GM11168 (cell line): ENCODE results near the gene BABAM2.
"Not testable (repeated sequence)": the region's sequence is repeated elsewhere in the genome, so short reads cannot be mapped to it uniquely, and the experiment has no call there.

Experiments
- in situ Hi-C: fragments of 300-500 bp; cut with MboI; formaldehyde crosslinking; loops from one replicate; pipeline ENCODE4 v1.12.0; 2022; ENCODE audit warnings: low sequenced_read_pairs; ENCODE audit not compliant: unreplicated experiment

The BABAM2 gene

DNA sequence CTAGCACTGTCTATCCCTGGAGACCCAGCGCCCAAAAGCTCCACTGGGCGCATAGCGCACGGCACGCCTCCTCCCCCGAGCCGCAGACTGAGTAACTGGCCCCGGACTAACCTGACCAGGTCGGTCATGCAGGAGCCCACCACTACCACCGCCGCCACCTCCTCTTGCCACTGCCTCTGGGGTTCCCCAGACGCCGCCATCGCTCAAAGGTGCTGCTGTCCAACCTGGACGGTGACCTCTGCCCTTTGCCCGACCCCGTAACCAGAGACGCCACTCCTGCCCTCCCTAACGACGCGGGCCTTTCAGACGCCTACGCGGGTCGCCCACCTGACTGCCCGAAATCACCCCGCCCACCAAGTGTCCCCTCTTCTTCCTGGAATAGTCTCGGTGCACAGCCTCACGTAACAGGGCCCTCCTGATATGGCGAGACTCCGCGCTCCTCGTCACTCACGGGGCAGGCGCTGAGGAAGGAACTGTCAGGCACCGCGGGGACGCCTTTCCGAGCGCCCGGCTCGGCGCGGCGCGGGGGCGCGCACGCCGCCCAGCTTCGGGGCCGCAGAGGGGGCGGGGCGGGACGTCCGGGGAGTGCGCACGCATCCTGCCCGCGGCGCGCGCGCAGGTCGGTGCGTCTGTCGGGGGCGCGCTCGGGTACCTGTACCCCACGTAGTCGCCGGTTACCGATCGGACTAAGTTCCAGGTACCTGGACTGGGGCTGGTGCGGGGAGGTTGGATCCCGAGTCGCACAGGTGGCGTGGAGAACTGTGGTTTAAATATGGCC is at the start of gene BABAM2, which contains the start of gene RBKS:
TSS of gene BABAM2 (plus strand) at position 584 of the 778 bp plus-strand sequence. CDS start 3,828 bp downstream, outside the sequence.
TSS of gene RBKS (minus strand) at position 242 of the 778 bp plus-strand sequence. CDS start at position 200, 42 bp downstream.
- in situ Hi-C loops, result no loop called here

DNA sequence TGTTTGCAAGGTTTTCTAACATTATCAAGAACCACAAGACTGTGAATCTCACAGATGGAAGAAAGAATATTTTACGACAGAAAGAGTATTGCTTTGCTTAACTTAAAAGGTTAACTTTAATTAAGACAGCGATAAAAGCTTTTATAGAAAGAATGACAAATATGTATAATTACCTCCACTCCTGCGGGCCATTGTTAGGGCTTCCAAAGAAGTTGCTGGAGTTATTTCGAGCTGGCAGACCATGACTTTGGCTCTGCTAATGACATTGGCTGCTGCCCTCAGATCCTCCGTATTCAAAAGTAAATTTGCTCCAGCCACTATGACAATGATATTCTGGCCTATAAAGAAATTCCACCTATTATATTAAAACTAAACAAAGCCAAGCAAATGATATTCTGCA is 47.6 kb upstream of the BABAM2 start:
- in situ Hi-C loops, result no loop called here

DNA sequence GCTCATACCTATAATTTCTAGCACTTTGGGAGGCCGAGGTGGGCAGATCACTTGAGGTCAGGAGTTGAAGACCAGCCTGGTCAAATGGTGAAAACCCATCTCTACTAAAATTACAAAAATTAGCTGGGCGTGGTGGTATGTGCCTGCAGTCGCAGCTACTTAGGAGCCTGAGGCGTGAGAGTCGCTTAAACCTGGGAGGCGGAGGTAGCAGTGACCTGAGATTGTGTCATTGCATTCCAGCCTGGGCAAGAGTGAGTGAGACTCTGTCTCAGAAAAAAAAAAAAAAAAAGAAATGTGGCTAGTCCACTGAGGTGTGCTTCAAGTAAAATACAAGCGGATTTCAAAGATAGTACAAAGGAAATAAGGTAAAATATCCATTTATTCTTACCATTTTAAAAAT is 46.5 kb upstream of the BABAM2 start:
- in situ Hi-C loops, result no loop called here

DNA sequence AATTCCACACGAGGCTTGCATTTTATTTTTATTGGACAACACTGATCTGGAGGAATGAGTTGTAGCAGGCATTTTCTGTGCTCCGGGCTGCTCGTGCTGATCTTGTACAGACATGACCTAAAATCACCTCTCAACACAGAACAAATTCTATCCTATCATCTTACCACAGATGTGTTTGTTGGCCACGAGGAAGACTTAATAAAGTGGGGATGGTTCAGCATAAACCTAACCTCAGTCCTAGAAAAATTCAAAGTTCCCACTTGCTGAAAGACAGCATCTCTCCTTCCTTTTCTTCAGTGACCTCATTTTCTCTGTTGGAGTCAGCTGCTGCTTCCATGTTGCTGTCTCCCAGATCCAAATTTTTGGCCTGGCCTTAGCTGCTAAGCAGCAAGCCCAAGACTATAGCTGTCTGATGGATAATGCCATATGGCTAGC is 45.7 kb upstream of the BABAM2 start:
- in situ Hi-C loops, result no loop called here

DNA sequence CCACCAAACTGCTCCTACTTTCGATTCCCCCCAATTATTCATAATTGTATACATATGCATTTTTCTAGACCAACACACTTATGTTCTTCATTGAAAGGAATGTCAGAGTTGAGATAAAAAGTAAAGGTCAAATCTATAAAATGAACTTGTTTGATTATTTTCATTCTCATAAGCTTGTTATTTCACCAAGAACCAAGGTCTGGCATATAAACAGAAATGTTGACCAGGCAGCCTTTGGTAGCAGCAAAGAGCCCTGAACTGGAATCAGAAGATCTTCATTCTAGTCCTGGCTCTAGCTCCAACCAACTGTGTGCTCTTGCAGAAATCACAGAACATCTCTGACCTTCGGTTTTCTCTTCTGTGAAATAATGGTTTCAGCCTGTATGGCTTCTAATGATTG is 43.2 kb upstream of the BABAM2 start:
- in situ Hi-C loops, result no loop called here

DNA sequence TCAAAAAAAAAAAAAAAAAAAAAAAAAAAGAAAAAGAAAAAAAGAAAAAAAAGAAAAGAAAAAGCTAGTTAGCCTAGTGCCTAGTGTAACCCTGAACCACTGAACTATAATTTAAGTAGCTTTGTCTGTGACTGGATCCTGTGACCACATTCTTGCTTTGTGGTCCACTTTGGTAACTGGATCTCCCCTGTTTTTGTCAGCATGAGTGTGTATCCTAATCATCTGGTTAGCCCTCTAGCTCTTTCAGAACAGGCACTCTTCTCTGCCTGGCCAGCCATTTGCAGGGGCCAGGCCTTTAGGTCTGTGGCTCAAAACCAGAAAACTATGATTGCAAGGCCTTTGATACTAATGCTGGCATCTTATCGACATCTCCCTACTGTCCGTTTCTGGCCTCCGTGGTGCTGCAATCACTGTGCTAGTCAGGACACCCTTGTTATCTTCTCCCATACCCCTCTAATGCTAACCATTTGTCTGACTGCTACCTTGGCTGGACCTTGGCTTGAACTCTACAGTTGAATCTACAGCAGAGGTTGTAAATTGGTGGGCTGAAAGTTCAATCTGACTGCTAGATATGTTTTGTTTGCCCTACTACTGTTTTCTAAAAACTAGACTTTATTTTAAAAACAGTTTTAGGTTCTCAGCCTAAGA is 40.8 kb upstream of the BABAM2 start:
- in situ Hi-C loops, result no loop called here

DNA sequence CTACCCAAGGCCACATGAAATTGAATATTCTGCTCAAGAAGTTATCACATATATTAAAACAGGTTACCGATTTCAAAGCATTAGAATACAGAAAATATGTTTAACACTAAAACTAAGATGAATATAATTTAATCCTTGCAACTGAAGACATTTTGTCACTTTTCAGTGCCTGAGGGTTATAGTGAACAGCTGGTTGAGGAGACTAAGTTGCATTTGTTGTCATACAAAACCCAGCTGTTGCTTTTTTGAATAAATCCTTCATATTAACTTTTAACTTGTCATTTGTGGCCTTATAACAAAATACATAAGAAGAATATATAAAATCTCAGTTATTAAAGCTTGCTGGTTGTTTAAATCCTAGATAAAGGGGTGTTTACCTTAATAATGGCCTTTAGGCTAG is 37.8 kb upstream of the BABAM2 start:
- in situ Hi-C loops, result no loop called here

DNA sequence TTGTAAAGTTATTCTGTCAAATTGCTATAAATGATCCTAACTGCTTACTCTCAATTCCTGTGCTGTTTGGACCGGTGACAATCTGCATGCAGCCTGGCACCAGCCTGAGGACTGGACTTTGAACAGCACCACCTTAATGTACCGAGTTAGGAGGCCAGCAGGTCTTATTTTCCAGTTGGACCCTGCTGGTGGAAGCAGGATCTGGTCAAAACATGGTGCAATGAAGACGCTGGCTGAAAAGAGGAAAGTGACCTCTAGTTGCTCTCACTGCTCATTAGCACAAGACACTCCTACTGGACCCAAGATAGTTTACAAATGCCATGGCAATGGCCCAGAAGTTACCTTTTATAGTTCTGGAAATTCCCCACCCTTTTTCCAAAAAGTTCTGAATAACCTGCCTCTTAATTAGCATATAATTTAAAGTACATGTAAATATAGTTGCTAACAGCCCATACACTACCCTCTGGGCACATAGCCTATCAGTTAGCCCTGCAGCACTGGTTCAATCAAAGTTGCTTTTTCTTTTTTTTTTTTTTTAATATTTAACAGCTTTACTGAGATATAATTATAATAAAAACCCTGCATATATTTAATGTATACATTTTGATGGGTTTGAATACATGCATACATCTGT is 36.2 kb upstream of the BABAM2 start:
- in situ Hi-C loops, result no loop called here

DNA sequence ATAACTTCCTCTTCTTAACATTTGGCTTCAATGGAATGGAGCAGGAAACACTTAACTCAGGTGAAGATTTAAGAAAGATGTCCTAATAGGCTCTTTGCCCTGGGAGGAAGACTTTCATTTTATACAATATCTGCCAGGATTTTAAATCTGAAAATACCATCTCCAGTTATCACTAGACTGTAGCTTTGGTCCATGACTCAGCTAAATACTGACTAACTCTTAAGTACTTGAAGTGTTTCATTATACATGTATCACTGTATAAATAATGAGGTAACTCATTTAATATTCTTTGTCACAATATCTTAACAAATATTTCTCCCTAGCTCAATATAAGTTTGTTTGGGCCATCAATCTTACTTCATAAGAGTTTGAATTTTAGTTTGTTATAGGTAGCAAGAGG is 35.1 kb upstream of the BABAM2 start:
- in situ Hi-C loops, result no loop called here

DNA sequence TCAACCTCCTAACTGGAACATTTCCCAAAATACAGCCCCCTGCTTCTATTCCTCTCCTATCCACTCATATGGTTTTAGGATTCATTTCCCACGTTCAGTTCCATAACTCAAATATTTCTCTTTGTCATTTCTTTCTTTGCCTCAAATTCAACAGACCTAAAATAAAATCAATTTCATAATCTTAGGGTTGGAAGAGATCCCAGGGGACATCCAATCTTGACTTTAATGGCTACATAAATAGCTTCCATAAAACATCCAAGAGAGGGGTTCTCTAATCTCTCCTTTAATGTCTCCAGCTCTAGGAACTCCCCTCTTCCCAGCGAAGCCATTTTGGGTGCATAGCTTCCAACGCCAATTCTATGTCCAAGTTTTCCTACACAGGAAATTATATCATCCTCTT is 34.1 kb upstream of the BABAM2 start:
- in situ Hi-C loops, result no loop called here

DNA sequence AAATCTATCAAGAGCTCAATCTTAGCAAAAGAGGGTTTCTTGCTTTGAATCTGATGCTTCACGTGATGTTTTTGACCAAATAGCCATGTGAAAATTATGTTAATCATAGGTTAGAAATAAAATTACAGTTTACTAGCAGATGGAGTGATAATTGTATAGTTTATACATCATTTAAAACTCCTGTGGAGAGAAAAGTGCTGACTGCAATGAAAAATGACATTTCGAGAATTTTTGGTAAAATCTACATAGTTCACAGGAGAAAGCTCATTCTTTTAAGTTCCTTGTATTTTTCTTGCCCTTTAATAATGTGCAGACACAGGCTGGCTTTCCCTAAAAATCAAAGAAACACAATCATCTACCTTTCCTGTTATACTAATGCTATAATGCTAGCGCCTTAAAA is 33.6 kb upstream of the BABAM2 start:
- in situ Hi-C loops, result no loop called here

DNA sequence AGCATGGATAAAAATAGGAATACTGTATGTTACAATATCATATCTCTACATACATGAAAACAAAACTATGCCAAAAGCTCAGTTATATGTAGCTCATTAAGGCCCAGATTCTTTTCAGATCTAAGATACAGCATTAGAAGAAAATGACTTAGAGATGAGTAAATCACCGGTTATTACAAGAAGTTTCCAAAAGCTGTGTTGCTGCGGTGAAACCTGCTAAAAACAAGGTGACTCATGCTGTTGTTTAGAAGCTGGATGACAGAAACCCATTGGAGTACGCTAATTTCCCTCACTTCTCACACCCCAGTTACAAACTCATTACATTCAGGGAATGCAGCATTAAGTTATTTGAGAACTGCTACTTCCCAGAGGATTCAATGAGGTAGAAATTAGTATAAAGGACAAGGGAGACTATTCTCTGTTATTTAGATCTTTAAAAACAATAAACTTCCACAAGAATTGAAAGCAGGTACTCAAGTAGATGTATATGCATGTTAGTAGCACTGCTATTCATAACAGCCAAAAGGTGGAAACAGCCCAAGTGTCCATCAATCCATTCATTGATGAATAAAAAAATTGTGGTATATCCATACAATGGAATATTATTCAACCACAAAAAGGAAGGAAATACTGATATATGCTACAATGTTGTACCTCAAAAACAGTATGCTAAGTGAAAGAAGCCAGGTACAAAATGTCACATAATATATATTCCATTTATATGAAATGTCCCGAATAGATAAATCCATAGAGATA is 32.9 kb upstream of the BABAM2 start:
- in situ Hi-C loops, result no loop called here

DNA sequence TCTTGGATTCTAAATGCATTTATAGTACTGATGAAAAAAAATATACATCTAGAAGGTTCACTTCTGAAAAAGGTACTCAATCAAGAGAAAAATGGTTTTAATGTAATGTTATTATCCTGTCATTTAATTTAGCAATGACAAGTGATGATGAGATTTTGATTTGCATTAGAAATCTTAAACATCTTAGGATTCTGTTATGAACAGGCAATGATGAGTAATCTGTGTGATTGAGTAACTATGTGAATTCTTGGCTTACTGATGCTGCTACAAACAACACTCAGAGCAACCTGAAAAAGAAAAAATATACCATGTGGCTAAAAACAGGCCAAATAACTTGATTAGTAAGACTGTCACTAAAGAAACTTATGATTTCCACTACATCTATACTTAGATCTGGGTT is 30.4 kb upstream of the BABAM2 start:
- in situ Hi-C loops, result no loop called here

DNA sequence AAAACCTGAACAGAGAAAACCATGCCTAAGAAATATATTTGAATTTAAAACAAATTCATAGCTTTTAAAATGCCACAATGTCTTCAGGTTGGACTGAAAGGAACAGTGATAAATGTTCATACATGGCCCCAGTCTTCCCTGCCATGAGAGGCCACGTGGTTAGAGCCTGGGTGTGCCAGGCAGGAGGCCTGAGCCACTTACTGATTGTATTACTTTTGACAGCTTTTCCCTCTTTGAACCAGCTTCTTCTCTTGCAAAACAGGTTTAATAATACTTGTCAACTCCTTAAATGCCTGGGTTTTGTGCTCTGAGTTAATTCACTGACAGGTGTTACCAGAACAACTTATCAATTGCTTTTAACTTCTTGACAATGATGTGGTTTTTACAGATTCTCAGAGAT is 27.4 kb upstream of the BABAM2 start:
- in situ Hi-C loops, result no loop called here

DNA sequence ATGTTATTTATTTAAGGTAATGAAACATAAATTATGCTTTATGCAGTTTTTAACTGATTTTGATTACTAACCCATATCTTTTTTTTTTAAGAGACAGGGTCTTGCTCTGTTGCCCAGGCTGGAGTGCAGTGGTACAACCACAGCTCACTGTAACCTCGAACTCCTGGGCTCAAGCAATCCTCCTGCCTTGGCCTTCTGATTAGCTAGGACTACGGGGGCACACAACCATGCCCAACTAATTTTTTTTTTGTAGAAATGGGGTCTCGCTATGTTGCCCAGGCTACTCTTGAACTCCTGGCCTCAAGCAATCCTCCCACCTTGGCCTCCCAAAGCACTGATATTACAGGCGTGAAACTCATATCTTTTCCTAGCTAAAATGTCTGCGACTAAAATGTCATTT is 26.6 kb upstream of the BABAM2 start:
- in situ Hi-C loops, result not testable (repeated sequence)

DNA sequence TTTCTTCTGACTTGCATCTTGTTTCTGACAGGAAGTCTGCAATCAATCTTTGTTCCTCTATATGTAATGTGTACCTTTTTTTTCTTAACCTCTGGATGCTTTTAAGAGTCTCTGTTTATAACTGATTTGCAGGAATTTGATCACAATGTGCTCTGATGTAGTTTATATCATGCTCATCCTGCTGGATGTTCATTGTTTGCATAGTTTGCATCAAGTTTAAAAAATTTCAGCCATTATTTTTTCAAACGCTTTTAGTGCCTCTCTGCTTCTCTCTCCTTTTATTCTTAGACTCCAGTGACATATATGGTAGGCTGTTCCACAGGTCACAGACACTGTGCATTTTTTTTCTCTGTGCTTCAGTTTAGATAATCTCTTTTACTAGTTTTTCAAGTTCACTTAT is 24.3 kb upstream of the BABAM2 start:
- in situ Hi-C loops, result no loop called here

DNA sequence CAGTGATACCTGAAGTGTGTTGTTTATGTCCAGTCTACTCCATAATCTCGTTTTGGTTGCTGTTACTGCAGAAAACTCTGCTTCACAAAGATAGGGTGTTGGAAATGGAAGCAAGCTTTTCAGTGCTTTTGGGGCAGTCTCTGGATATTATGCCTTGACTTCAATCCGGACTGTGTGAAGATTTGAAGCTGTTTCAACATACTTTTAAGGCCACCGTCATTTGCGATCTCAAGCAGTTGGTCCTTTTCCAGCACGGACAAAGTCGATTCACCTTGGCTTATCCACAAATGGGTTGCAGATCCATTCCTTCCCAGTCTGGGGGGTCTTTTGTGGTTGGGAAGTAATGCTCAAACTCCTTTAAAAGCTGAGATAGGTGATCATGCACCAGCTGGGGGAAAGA is 20.8 kb upstream of the BABAM2 start:
- in situ Hi-C loops, result no loop called here

DNA sequence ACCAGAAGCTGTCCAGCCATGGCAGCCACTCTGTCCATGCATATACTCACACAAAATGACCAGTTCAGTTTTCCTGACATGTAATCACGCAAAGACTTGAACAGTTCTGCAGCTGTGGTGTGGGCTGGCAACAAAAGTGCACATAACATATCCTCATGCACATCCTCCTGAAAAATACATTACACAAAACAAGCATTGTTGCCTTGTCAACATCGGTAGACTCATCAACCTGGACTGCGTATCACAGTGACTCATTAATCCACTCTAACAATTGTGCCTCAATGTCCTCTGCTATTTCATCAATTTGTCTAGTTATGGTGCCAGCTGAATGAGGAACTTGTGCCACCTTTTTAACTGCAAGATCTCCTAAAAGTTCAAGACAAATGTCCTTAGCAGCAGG is 19.8 kb upstream of the BABAM2 start:
- in situ Hi-C loops, result no loop called here

DNA sequence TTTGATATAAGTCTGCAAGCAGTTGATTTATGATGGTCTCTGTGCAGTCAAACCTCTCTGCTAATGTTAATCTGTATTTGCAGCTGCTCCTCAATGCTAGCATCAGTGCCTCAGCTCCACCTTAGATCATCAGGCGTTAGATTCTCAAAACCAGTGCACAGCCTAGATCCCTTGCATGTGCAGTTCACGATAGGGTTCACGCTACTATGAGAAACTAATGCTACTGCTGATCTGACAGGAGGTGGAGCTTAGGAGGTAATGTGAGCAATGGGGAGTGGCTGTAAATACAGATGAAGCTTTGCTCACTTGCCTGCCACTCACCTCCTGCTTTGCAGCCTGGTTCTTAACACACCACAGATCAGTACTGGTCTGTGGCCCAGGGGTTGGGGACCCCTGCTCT is 18.7 kb upstream of the BABAM2 start:
- in situ Hi-C loops, result no loop called here

DNA sequence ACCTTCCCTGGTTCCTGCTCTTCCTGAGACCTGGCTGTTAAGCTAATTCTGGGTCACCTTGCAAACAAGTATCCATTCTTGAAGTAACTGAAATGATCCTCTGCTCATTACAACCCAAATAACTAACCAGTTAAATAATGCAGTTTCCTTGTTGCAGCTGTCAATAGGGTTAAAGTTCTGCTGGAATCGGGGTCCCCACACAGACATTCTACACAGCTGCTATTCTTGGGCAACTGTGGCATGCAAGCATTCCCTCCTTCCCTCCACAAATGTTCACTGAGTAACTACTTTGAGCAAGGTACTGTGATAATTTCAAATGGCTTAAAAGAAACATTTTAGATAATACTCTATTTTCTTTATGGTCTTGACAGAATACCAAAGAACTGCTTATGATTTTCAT is 17.4 kb upstream of the BABAM2 start:
- in situ Hi-C loops, result no loop called here
